Hepatocyte (in vitro differentiated cells): ENCODE measurements around the gene MRPL10. TPM values are rescaled to one million over a fixed set of nuclear protein-coding genes. Genes with fewer than 3 reads are reported as not detected.

ENCODE experiments used
- DNase-seq: peaks from one replicate; pipeline ENCODE4 v3.0.0-alpha.2; 2016; ENCODE audit warnings: low spot score
- H2AFZ ChIP-seq: fragments of 200-600 bp; sonication (generic); 2 replicates; pipeline ENCODE4 v1.6.0; 2016; ENCODE audit warnings: antibody characterized with exemption, mild to moderate bottlenecking
- H3K27ac ChIP-seq: fragments of 200-600 bp; sonication (generic); 2 replicates; pipeline ENCODE4 v1.5.1; 2016; ENCODE audit warnings: mild to moderate bottlenecking
- H3K27me3 ChIP-seq: fragments of 200-600 bp; sonication (generic); 2 replicates; pipeline ENCODE4 v1.6.1; 2016
- H3K36me3 ChIP-seq: fragments of 200-600 bp; sonication (generic); replicated peaks from 2 replicates; pipeline ENCODE4 v1.5.1; 2016; ENCODE audit warnings: low read depth; ENCODE audit not compliant: insufficient read depth
- H3K4me1 ChIP-seq: fragments of 200-600 bp; sonication (generic); 2 replicates; pipeline ENCODE4 v1.5.1; 2016; ENCODE audit warnings: mild to moderate bottlenecking, moderate library complexity; ENCODE audit not compliant: insufficient read depth
- H3K4me2 ChIP-seq: fragments of 200-600 bp; sonication (generic); 2 replicates; pipeline ENCODE4 v1.6.0; 2016
- H3K4me3 ChIP-seq: fragments of 200-600 bp; sonication (generic); 2 replicates; pipeline ENCODE4 v1.5.1; 2016; ENCODE audit warnings: mild to moderate bottlenecking
- H3K79me2 ChIP-seq: fragments of 200-600 bp; sonication (generic); 2 replicates; pipeline ENCODE4 v1.6.0; 2017; ENCODE audit warnings: mild to moderate bottlenecking
- H3K9me2 ChIP-seq: fragments of 200-600 bp; sonication (generic); replicated peaks from 2 replicates; pipeline ENCODE4 v1.6.0; 2017; ENCODE audit warnings: mild to moderate bottlenecking; ENCODE audit not compliant: insufficient read depth
- H3K9me3 ChIP-seq: fragments of 200-600 bp; sonication (generic); 2 replicates; pipeline ENCODE4 v1.5.1; 2016; ENCODE audit warnings: low read depth, mild to moderate bottlenecking
- H4K20me1 ChIP-seq: fragments of 200-600 bp; sonication (generic); 2 replicates; pipeline ENCODE4 v1.6.0; 2016; ENCODE audit warnings: mild to moderate bottlenecking; ENCODE audit not compliant: insufficient read depth, poor library complexity, severe bottlenecking
- CTCF ChIP-seq: fragments of 200-600 bp; sonication (generic); IDR thresholded peaks from 2 replicates; pipeline ENCODE4 v1.5.1; 2016; ENCODE audit warnings: antibody characterized with exemption, mild to moderate bottlenecking; ENCODE audit not compliant: poor library complexity
- EZH2 ChIP-seq: fragments of 200-600 bp; sonication (generic); IDR thresholded peaks from 2 replicates; pipeline ENCODE4 v1.6.1; 2016; ENCODE audit warnings: antibody characterized with exemption, mild to moderate bottlenecking, borderline replicate concordance
- EZH2phosphoT487 ChIP-seq: fragments of 200-600 bp; sonication (generic); IDR thresholded peaks from one replicate; pipeline ENCODE4 v1.6.1; 2018; ENCODE audit warnings: antibody characterized with exemption, mild to moderate bottlenecking, low read depth, moderate library complexity; ENCODE audit not compliant: unreplicated experiment, severe bottlenecking
- WGBS: methylation state at CpG from one replicate; pipeline ENCODE4 v1.1.6; 2016; ENCODE audit warnings: low lambda C conversion rate; ENCODE audit errors: missing lambda C conversion rate; 5-methylcytosine and 5-hydroxymethylcytosine counted together
- polyA plus RNA-seq: library from polyadenylated mRNA; unstranded; fragments of >200 nt; fragmentation: Nextera tagmentation; extraction: Ambion mirVana; gene quantifications from 2 replicates; pipeline ENCODE4 v1.2.1, GENCODE V29; 2016
- total RNA-seq: library from RNA; depleted of rRNA; stranded (reverse); fragments of >200 nt; gene quantifications from 2 replicates; pipeline ENCODE4 v1.2.3, GENCODE V29; 2014

MRPL10 gene
- total and polyA plus RNA-seq, 2 experiments from 2014 or later, result 30.7 to 33.7 TPM

GRCh38 chr17:47803751-47804150 is 27.6 kb downstream of the MRPL10 start:
- H3K4me3 ChIP-seq, result no peak overlapping the region
- no peaks in the 10 kb centered on the region for H4K20me1 ChIP-seq
- no peaks in the 10 kb centered on the region for H3K4me1 ChIP-seq
- H3K9me2 ChIP-seq, result no peaks in the 10 kb centered on the region
- TF ChIP-seq EZH2, result no peak
- no peak for TF ChIP-seq EZH2phosphoT487
- WGBS, result 69% methylated on average over 6 of the region's 6 CpGs
- no peak overlapping the region for H3K4me2 ChIP-seq
- H3K27me3 ChIP-seq, result peaks cover 6% of the 10 kb centered on the region
- DNase-seq, result no peak
- no peaks in the 10 kb centered on the region for H3K9me3 ChIP-seq
- H3K36me3 ChIP-seq, result no peaks in the 10 kb centered on the region
- no peak overlapping the region for H2AFZ ChIP-seq
- no peaks in the 10 kb centered on the region for H3K79me2 ChIP-seq
- H3K27ac ChIP-seq, result no peak overlapping the region

DNA sequence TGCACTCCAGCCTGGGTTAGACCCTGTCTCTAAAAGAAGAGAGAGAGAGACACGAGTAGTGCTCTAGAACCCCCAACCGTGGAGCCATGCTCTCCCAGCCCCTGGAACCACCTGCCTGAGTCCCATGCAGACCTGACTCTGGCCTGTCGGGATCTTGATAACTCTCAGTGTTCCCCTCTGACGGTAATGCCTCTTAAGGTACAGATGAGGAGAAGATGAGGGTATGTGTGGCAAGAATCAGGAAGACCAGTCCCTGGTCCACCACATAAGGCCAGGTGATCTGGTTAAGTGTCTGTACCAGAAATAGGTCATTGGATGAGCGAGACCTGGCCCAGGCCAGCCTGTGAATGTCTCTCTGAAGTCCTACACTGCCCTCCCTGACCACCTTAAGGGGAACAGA is 28.1 kb downstream of the MRPL10 start:
- no peak for DNase-seq
- H2AFZ ChIP-seq, result no peak overlapping the region
- peaks cover 6% of the 10 kb centered on the region for H3K27me3 ChIP-seq
- no peaks in the 10 kb centered on the region for H3K9me3 ChIP-seq
- H3K36me3 ChIP-seq, result no peaks in the 10 kb centered on the region
- TF ChIP-seq EZH2 (no peak), CTCF (no peak), EZH2phosphoT487 (no peak)
- H3K4me1 ChIP-seq, result no peaks in the 10 kb centered on the region
- H3K4me3 ChIP-seq, result no peak overlapping the region
- no peak overlapping the region for H3K4me2 ChIP-seq
- 60% methylated on average over 5 of the region's 5 CpGs for WGBS
- H3K9me2 ChIP-seq, result no peaks in the 10 kb centered on the region
- no peaks in the 10 kb centered on the region for H4K20me1 ChIP-seq
- no peaks in the 10 kb centered on the region for H3K79me2 ChIP-seq
- H3K27ac ChIP-seq, result no peak overlapping the region

- DNase-seq, result peak; percentile 83
- Histone ChIP-seq H3K4me2 (no peak overlapping the region), H3K9me2 (no peaks in the 10 kb centered on the region), H3K79me2 (no peaks in the 10 kb centered on the region), H3K27ac (no peak overlapping the region), H3K4me1 (no peaks in the 10 kb centered on the region), H3K27me3 (peaks cover 6% of the 10 kb centered on the region), H2AFZ (no peak overlapping the region), H3K4me3 (no peak overlapping the region), H4K20me1 (no peaks in the 10 kb centered on the region), H3K36me3 (no peaks in the 10 kb centered on the region), H3K9me3 (no peaks in the 10 kb centered on the region)
- 34% methylated on average over 9 of the region's 9 CpGs for WGBS
- TF ChIP-seq CTCF (peak; percentile 64), EZH2phosphoT487 (no peak)
Measured at GRCh38 chr17:47802341-47803022, 28.9 kb downstream of the MRPL10 start.

DNA sequence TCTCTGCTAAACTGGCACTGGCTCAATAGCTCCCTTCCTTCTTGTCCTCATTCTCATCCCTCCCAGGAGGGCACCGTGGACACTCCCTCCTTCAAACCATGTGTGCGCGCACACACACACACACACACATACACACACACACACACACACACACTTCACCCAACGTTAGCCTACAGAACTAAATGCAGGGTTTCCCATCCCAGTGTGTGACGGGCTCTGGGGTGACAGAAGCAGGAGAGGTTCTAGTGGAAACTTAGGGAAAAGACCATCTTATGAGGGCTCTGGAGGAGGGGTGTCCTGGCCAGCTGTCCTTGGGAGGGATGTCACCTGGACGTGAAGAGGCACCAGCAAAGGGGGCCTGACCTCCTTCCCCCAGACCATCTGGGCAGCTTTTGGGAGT is 29.4 kb downstream of the MRPL10 start:
- Histone ChIP-seq H3K36me3 (no peaks in the 10 kb centered on the region), H3K27ac (no peak overlapping the region), H3K4me1 (no peaks in the 10 kb centered on the region), H3K4me3 (no peak overlapping the region), H3K27me3 (peaks cover 6% of the 10 kb centered on the region), H3K9me3 (no peaks in the 10 kb centered on the region), H2AFZ (no peak overlapping the region), H3K9me2 (no peaks in the 10 kb centered on the region), H3K79me2 (no peaks in the 10 kb centered on the region), H4K20me1 (no peaks in the 10 kb centered on the region), H3K4me2 (no peak overlapping the region)
- DNase-seq, result no peak
- WGBS, result 58% methylated on average over 6 of the region's 6 CpGs
- no peak for TF ChIP-seq EZH2phosphoT487
- no peak for TF ChIP-seq EZH2
- no peak for TF ChIP-seq CTCF
